ENCODE measurements around the gene KLHL10.

DNA sequence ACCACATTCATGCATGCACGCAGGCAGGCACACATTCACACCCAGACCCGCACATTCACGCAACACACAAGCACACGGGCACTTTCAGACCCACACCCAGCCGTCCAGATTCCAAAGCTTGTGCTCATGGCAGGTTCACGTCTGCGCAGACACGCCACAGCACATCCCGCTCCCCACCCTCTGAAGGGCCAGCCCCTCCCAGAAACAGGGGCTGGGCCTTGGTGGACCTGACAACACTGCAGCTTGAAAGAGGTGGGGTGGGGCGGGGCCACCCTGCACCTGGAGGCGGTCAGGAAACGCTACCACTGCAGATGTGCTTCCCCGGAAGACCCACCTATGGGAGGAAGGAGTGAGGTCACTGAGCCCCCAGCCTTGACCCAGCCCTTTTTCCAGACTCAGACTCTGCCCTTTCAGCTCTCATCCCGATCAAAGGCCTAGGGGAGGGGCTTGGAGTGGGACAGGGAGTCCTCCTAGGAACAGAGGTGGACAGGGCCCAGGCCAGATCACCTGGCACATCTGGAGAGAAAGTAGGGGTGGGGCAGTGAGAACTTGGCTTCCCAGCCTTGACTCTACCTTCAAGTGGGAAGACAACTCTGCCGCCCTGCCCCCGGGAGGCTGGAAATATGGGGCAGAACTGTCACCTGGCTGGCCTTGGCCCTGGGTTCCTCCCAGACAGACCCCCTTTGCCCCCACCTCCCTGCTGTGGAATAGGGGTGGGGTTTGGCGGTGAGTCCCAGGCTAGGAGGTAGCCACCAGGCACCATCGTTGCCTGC, 36.8 kb upstream of the KLHL10 start:
- TF ChIP-seq, protein P1, sequence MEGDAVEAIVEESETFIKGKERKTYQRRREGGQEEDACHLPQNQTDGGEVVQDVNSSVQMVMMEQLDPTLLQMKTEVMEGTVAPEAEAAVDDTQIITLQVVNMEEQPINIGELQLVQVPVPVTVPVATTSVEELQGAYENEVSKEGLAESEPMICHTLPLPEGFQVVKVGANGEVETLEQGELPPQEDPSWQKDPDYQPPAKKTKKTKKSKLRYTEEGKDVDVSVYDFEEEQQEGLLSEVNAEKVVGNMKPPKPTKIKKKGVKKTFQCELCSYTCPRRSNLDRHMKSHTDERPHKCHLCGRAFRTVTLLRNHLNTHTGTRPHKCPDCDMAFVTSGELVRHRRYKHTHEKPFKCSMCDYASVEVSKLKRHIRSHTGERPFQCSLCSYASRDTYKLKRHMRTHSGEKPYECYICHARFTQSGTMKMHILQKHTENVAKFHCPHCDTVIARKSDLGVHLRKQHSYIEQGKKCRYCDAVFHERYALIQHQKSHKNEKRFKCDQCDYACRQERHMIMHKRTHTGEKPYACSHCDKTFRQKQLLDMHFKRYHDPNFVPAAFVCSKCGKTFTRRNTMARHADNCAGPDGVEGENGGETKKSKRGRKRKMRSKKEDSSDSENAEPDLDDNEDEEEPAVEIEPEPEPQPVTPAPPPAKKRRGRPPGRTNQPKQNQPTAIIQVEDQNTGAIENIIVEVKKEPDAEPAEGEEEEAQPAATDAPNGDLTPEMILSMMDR (IDR thresholded peaks at IDR 0.05): no peak
- TF ChIP-seq ZFX (IDR thresholded peaks at IDR 0.05; ENCODE audit: borderline replicate concordance): no peak

All from 22Rv1 (cell line).